K562 (cell line): ENCODE data around the gene MARVELD1. TPM values are rescaled to one million over a fixed set of nuclear protein-coding genes. Genes with fewer than 3 reads are reported as not detected.

Experiments
- ATAC-seq: fragments of 200-7000 bp; cut with Tn5 transposase; 3 replicates; pipeline ENCODE4 v1.9.1; 2020; ENCODE audit warnings: moderate library complexity
- BruUV-seq: library from RNA; stranded (reverse); fragments of 400-500 nt; replicated peaks from 2 replicates; lab custom pipeline; 2021; lab: Mats Ljungman, UMichigan
- CTCF ChIA-PET: fragments of 300-600 bp; formaldehyde crosslinking; extraction: SDS; loops from one replicate; lab custom pipeline; 2021; ENCODE audit warnings: low intra/inter-chr PET ratio; lab: Yijun Ruan, JAX
- POLR2A ChIA-PET: fragments of 300-600, 350-650 bp; sonication (Branson Sonifier 250); formaldehyde crosslinking; extraction: SDS; loops from one replicate; lab custom pipeline; 2021; ENCODE audit warnings: antibody characterized with exemption, inconsistent platforms; lab: Yijun Ruan, JAX
- DNase-seq, 4 experiments: peaks; one replicate each; pipeline versions ENCODE4 v3.0.0 to v3.0.0-alpha.2; 2011 to 2018; ENCODE audit warnings: low spot score in 3 of 4, mixed read lengths in 3 of 4; ENCODE audit errors: extremely low read depth in 1 of 4
- FAIRE-seq: peaks from 2 replicates; lab custom pipeline; 2011; peaks lifted over from hg19 to GRCh38; lab: Jason Lieb, UNC
- H2AFZ ChIP-seq: 2 replicates; pipeline ENCODE4 v1.6.0; 2011; ENCODE audit warnings: low read depth, low read length, control low read depth, inconsistent platforms
- H3K27ac ChIP-seq: fragments of 200-600 bp; 3 replicates; pipeline ENCODE4 v1.8.0; 2011; ENCODE audit warnings: low read depth, mild to moderate bottlenecking, control low read depth, inconsistent platforms, low read length, moderate library complexity, mixed read lengths; ENCODE audit errors: extremely low read depth
- H3K27me3 ChIP-seq, 2 experiments: fragments of 300-600 bp in 1 of 2; 2 replicates in 1 of 2; 3 replicates in 1 of 2; pipeline versions ENCODE4 v1.6.0 to v1.8.0; 2011; ENCODE audit warnings: inconsistent platforms in 2 of 2, low read length in 2 of 2, mild to moderate bottlenecking in 1 of 2, mixed read lengths in 1 of 2, moderate library complexity in 1 of 2; ENCODE audit not compliant: control insufficient read depth in 2 of 2, insufficient read depth in 2 of 2
- H3K36me3 ChIP-seq: fragments of 300-600 bp; 3 replicates; pipeline ENCODE4 v1.8.0; 2011; ENCODE audit warnings: mild to moderate bottlenecking, low read length, inconsistent platforms; ENCODE audit not compliant: control insufficient read depth, insufficient read depth
- H3K4me1 ChIP-seq, 2 experiments: fragments of 200-600 bp in 1 of 2; replicated peaks in 1 of 2; 2 replicates in 1 of 2; 3 replicates in 1 of 2; pipeline versions ENCODE4 v1.5.1 to v1.8.0; 2011; ENCODE audit warnings: inconsistent platforms in 2 of 2, low read length in 2 of 2, mild to moderate bottlenecking in 1 of 2, mixed read lengths in 1 of 2, moderate library complexity in 1 of 2; ENCODE audit not compliant: control insufficient read depth in 2 of 2, insufficient read depth in 2 of 2
- H3K4me2 ChIP-seq: 2 replicates; pipeline ENCODE4 v1.6.1; 2011; ENCODE audit warnings: low read length, control low read depth, inconsistent platforms, mixed read lengths; ENCODE audit not compliant: insufficient read depth
- H3K4me3 ChIP-seq: fragments of 200-600 bp; sonication (generic), shearing (Covaris generic); 2 replicates; pipeline ENCODE4 v1.5.1; 2016; ENCODE audit warnings: control low read depth, inconsistent platforms
- H3K79me2 ChIP-seq: fragments of 200-600 bp; 3 replicates; pipeline ENCODE4 v1.8.0; 2011; ENCODE audit warnings: low read length, inconsistent platforms; ENCODE audit not compliant: control insufficient read depth, insufficient read depth
- H3K9ac ChIP-seq, 2 experiments: 2 replicates each; pipeline versions ENCODE4 v1.6.0 to v1.6.1; 2011; ENCODE audit warnings: low read depth in 2 of 2, low read length in 2 of 2, control low read depth in 1 of 2, inconsistent platforms in 1 of 2, mild to moderate bottlenecking in 1 of 2, mixed read lengths in 1 of 2; ENCODE audit not compliant: insufficient read depth in 1 of 2
- H3K9me1 ChIP-seq: one replicate; pipeline ENCODE4 v1.6.0; 2011; ENCODE audit warnings: inconsistent platforms, mild to moderate bottlenecking, low read length, moderate library complexity; ENCODE audit not compliant: control insufficient read depth, insufficient read depth
- H3K9me3 ChIP-seq: replicated peaks from 2 replicates; pipeline ENCODE4 v1.5.1; 2011; ENCODE audit warnings: low read depth, low read length, inconsistent platforms; ENCODE audit not compliant: control insufficient read depth, insufficient read depth
- H4K20me1 ChIP-seq: replicated peaks from 2 replicates; pipeline ENCODE4 v1.6.1; 2011; ENCODE audit warnings: low read length, inconsistent platforms, mixed read lengths; ENCODE audit not compliant: control insufficient read depth, insufficient read depth
- HMG20B ChIP-seq: fragments of 250-450 bp; sonication (Bioruptor Pico); IDR thresholded peaks from 2 replicates; pipeline ENCODE4 v1.5.0; 2021; ENCODE audit warnings: mild to moderate bottlenecking
- NBN ChIP-seq: fragments of 450-650 bp; IDR thresholded peaks from 2 replicates; pipeline ENCODE4 v1.6.1; 2016; ENCODE audit warnings: low read depth, mild to moderate bottlenecking
- NONO ChIP-seq, 2 experiments: fragments of 200-400 bp in 1 of 2; fragments of 450-650 bp in 1 of 2; formaldehyde crosslinking in 1 of 2; IDR thresholded peaks; 2 replicates each; pipeline ENCODE4 v1.6.1; 2017; ENCODE audit warnings: low read depth in 2 of 2, mild to moderate bottlenecking in 2 of 2, moderate library complexity in 2 of 2, low read length in 1 of 2
- RBM25 ChIP-seq: fragments of 200-400 bp; formaldehyde crosslinking; IDR thresholded peaks from 2 replicates; pipeline ENCODE4 v1.6.1; 2018; ENCODE audit warnings: low read length, low read depth, moderate library complexity; ENCODE audit not compliant: severe bottlenecking
- WGBS: fragments of 100-300 bp; shearing (Covaris generic); methylation state at CpG from one replicate; pipeline ENCODE4 v1.1.6; 2016; ENCODE audit warnings: low coverage, mixed read lengths; ENCODE audit not compliant: insufficient coverage; ENCODE audit errors: missing lambda C conversion rate; 5-methylcytosine and 5-hydroxymethylcytosine counted together
- in situ Hi-C: fragments of 300-500 bp; cut with MboI; formaldehyde crosslinking; loops from 4 replicates; pipeline ENCODE4 v1.15.0; 2018; ENCODE audit warnings: inconsistent platforms, mixed read lengths
- intact Hi-C: fragments of 100-400 bp; cut with micrococcal nuclease; formaldehyde crosslinking; loops from 2 replicates; pipeline ENCODE4 v1.14.2; 2022
- polyA plus RNA-seq, 8 experiments: library from polyadenylated mRNA; depleted of rRNA in 4 of 8; stranded (reverse) in 5 of 8; unstranded in 3 of 8; fragments of >200 nt; fragmentation: Nextera tagmentation in 2 of 8; fragmentation: Illumina TruSeq in 1 of 8; extraction: Ambion mirVana in 2 of 8; extraction: Trizol in 1 of 8; gene quantifications; 2 replicates each; pipeline versions ENCODE4 v1.2.1 to v1.2.3, GENCODE V29; 2011 to 2014; ENCODE audit warnings: inconsistent platforms in 1 of 8, missing spikeins in 1 of 8
- total RNA-seq, 7 experiments: library from RNA; depleted of rRNA in 6 of 7; stranded (reverse); fragments of >200 nt in 6 of 7; fragmentation: Illumina TruSeq in 2 of 7; extraction: Trizol in 2 of 7; gene quantifications; 2 replicates each; pipeline versions ENCODE4 v1.2.1 to v1.2.3, GENCODE V29; 2011 to 2021; ENCODE audit warnings: low replicate concordance in 1 of 7
- TF ChIP-seq, protein P1 (sequence below): fragments of 250-450 bp; sonication (Bioruptor Pico); IDR thresholded peaks from 2 replicates; pipeline ENCODE4 v1.8.0; 2022; ENCODE audit warnings: moderate library complexity, mild to moderate bottlenecking, inconsistent platforms
- TF ChIP-seq, protein P2 (sequence below): fragments of 450-650 bp; formaldehyde crosslinking; IDR thresholded peaks from 2 replicates; pipeline ENCODE4 v1.4.0; 2022; ENCODE audit warnings: mild to moderate bottlenecking, moderate library complexity
- TF ChIP-seq, protein P3 (sequence below): fragments of 450-650 bp; IDR thresholded peaks from 2 replicates; pipeline ENCODE4 v1.6.1; 2017; ENCODE audit warnings: mild to moderate bottlenecking, moderate library complexity

Gene MARVELD1
- total and polyA plus RNA-seq, 9 of the 15 experiments (the other 6 are each of a cell fraction or from before 2014, with no cell fraction given) = 2.7 to 12.5 (median 5.3) TPM

DNA sequence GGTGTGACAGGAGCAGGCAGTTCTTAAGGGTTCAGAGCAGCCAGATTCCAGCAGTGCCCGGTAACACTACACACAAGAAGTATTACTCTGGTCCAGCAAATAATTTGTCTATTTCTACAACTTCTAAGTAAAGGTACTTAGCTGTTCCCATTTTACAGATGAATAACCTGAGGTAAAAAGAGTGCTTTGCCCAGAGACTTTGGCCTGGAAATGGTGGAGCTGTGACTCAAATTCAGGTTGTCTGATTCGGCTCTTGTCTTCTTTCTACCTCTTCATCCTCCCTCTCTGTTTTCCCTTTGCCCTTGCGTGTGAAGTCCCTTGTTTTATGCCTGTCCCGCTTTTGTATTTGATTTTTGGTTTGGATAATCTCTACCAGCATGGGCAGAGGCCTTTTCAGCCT, 41.2 kb downstream of the MARVELD1 start:
- Histone ChIP-seq H3K27ac (no peak overlapping the region), H3K4me2 (no peak overlapping the region), H3K4me3 (no peak overlapping the region), H3K27me3 (no peaks in the 10 kb centered on the region), H3K9ac (no peak overlapping the region), H3K36me3 (peaks cover 82% of the 10 kb centered on the region), H3K9me1 (no peaks in the 10 kb centered on the region), H3K79me2 (no peaks in the 10 kb centered on the region), H4K20me1 (no peaks in the 10 kb centered on the region), H3K4me1 (no peaks in the 10 kb centered on the region), H3K9me3 (no peaks in the 10 kb centered on the region), H2AFZ (no peak overlapping the region)
- ChIA-PET CTCF (no interaction called here), POLR2A (interaction anchor here (0.6 kb wide), 1 partner anchor 12 kb away, joined by 3 read pairs; no protein-coding TSS in a partner anchor)
- FAIRE-seq (no peak), DNase-seq (no peak), ATAC-seq (no peak)
- in situ Hi-C loops (loop anchor here (25.0 kb wide), 1 partner anchor 108 kb away; no protein-coding TSS in a partner anchor), intact Hi-C loops (no loop called here)
- no TSS peak for BruUV-seq
- TF ChIP-seq RBM25 (peak; percentile 80), HMG20B (no peak)
- 39% methylated on average over 4 of the region's 4 CpGs for WGBS

DNA sequence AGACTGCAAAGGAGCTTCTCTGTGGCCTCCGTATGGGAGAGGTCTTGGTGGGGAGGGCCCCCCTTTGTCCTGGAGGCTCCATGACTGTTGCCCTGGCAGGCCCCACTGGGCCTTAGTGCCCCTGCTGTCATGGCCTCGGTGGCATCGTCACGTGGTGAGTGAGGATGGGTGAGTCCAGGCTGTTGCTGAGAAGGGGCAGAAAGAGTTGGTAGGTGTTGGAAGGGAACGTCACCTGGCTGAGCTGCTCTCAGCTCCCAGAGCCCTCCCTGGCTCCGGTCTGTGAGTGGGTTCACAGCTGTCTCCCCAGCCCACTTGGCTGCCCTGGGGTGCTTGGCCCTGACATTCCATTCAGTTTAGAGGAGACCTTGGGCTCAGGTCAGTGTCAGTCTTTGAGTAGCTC, 42.2 kb downstream of the MARVELD1 start:
- H3K27me3 ChIP-seq = no peaks in the 10 kb centered on the region
- in situ Hi-C loops (loop anchor here (25.0 kb wide), 1 partner anchor 107 kb away; no protein-coding TSS in a partner anchor), intact Hi-C loops (no loop called here)
- H3K9ac ChIP-seq = no peak overlapping the region
- H3K4me3 ChIP-seq = no peak overlapping the region
- BruUV-seq = no TSS peak
- no peaks in the 10 kb centered on the region for H3K4me1 ChIP-seq
- no peaks in the 10 kb centered on the region; the same call in 1 of the 2 replicates for H4K20me1 ChIP-seq
- H3K9me1 ChIP-seq = no peaks in the 10 kb centered on the region
- FAIRE-seq = no peak
- H3K4me2 ChIP-seq = no peak overlapping the region
- CTCF ChIA-PET = no interaction called here
- no peaks in the 10 kb centered on the region for H3K9me3 ChIP-seq
- DNase-seq = no peak
- no peaks in the 10 kb centered on the region for H3K79me2 ChIP-seq
- H2AFZ ChIP-seq = no peak overlapping the region
- ATAC-seq = no peak
- WGBS = 90% methylated on average over 6 of the region's 6 CpGs
- POLR2A ChIA-PET = interaction anchor here (0.5 to 1.6 kb wide), 4 partner anchors 12 to 278 kb away, joined by 3 to 8 read pairs (median 3); no protein-coding TSS in a partner anchor
- no peak overlapping the region for H3K27ac ChIP-seq
- H3K36me3 ChIP-seq = peaks cover 82% of the 10 kb centered on the region
- TF ChIP-seq NBN = no peak
- TF ChIP-seq, protein P1, sequence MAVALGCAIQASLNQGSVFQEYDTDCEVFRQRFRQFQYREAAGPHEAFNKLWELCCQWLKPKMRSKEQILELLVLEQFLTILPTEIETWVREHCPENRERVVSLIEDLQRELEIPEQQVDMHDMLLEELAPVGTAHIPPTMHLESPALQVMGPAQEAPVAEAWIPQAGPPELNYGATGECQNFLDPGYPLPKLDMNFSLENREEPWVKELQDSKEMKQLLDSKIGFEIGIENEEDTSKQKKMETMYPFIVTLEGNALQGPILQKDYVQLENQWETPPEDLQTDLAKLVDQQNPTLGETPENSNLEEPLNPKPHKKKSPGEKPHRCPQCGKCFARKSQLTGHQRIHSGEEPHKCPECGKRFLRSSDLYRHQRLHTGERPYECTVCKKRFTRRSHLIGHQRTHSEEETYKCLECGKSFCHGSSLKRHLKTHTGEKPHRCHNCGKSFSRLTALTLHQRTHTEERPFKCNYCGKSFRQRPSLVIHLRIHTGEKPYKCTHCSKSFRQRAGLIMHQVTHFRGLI (CRISPR knock-in tag) = no peak
- TF ChIP-seq, protein P2, sequence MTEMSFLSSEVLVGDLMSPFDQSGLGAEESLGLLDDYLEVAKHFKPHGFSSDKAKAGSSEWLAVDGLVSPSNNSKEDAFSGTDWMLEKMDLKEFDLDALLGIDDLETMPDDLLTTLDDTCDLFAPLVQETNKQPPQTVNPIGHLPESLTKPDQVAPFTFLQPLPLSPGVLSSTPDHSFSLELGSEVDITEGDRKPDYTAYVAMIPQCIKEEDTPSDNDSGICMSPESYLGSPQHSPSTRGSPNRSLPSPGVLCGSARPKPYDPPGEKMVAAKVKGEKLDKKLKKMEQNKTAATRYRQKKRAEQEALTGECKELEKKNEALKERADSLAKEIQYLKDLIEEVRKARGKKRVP (CRISPR knock-in tag) = no peak
- TF ChIP-seq, protein P3, sequence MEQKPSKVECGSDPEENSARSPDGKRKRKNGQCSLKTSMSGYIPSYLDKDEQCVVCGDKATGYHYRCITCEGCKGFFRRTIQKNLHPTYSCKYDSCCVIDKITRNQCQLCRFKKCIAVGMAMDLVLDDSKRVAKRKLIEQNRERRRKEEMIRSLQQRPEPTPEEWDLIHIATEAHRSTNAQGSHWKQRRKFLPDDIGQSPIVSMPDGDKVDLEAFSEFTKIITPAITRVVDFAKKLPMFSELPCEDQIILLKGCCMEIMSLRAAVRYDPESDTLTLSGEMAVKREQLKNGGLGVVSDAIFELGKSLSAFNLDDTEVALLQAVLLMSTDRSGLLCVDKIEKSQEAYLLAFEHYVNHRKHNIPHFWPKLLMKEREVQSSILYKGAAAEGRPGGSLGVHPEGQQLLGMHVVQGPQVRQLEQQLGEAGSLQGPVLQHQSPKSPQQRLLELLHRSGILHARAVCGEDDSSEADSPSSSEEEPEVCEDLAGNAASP = no peak
- no peak for TF ChIP-seq NONO (IDR thresholded peaks at IDR 0.05; ENCODE audit: low read depth in 2 of 2, low read length in 1 of 2)
